Measurements from ENCODE around the gene FAM171A1.

Gene FAM171A1

GRCh38 chr10:15167411-15168290 is 203.4 kb downstream of the FAM171A1 start:
- DNase-seq (ENCODE audit: low spot score in 2 of 2) (peak; percentile 24 to 79), ATAC-seq (peak; percentile 80)
- Mint-ChIP-seq H3K27ac (peak overlapping the region; percentile 91), H3K4me1 (peaks cover 33% of the 10 kb centered on the region), H3K4me3 (peak overlapping the region; percentile 89), H3K9me3 (no peaks in the 10 kb centered on the region), H3K36me3 (peaks cover 5% of the 10 kb centered on the region)

- peak overlapping the region; percentile 89 for H3K4me3 Mint-ChIP-seq
- H3K4me1 Mint-ChIP-seq = peaks cover 28% of the 10 kb centered on the region
- no peaks in the 10 kb centered on the region for H3K9me3 Mint-ChIP-seq
- ATAC-seq (no peak), DNase-seq (ENCODE audit: low spot score in 2 of 2) (no peak)
- no peak overlapping the region for H3K27ac Mint-ChIP-seq
- peaks cover 5% of the 10 kb centered on the region for H3K36me3 Mint-ChIP-seq
Observed at GRCh38 chr10:15166325-15166724, 204.8 kb downstream of the FAM171A1 start.

DNA sequence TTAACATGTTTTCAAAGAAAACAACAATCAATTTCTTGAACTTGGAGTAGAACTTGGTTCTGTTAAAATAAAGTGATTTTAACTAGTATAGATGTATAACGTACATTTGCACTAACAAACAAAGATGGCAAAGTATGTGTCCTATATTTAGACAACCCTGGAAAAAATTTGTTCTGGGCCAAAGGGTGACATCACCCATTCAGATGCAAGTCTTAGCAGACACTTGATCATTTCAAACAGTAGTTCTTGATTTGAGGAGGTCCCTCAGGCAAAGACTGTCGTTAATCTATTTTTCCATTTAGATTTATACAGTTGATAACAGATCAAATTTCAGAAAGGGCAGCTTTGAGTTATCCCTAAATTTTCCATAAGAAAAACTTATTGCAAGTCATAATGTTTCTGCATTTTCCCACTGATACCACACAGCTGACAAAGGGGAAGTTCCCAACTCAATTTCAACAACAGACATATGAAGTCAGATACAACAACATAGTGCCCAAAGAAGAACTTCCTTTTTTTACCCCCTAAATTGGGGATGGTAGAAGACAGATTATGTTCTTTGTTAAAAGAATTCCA is 207.7 kb downstream of the FAM171A1 start:
- peaks cover 14% of the 10 kb centered on the region for H3K4me1 Mint-ChIP-seq
- H3K36me3 Mint-ChIP-seq = peaks cover 5% of the 10 kb centered on the region
- no peaks in the 10 kb centered on the region for H3K9me3 Mint-ChIP-seq
- no peak overlapping the region for H3K27ac Mint-ChIP-seq
- DNase-seq (ENCODE audit: low spot score in 2 of 2) (no peak), ATAC-seq (no peak)
- H3K4me3 Mint-ChIP-seq = no peak overlapping the region

Measured in stimulated activated effector memory CD8-positive, alpha-beta T cell treated with anti-CD3 and anti-CD28 coated beads, Interleukin-12 subunit alpha, Interleukin-12 subunit beta, amount 100 ng/mL, for 72 hours (primary cell).